GM23338 (cell line): ENCODE results near the gene PANK4. TPM values are rescaled to one million over a fixed set of nuclear protein-coding genes. Genes with fewer than 3 reads are reported as not detected.

Source experiments
- ATAC-seq: fragments of 200-7000 bp; cut with Tn5 transposase; 3 replicates; pipeline ENCODE4 v1.9.1; 2020
- DNase-seq: peaks from one replicate; pipeline ENCODE4 v3.0.0-alpha.2; 2015; ENCODE audit warnings: low spot score
- H2AFZ ChIP-seq: fragments of 200-600 bp; sonication (generic); 2 replicates; pipeline ENCODE4 v1.8.0; 2016; ENCODE audit warnings: antibody characterized with exemption, mild to moderate bottlenecking, moderate library complexity
- H3F3A ChIP-seq: fragments of 200-600 bp; sonication (generic); replicated peaks from 2 replicates; pipeline ENCODE4 v1.8.0; 2017; ENCODE audit warnings: antibody characterized with exemption, mixed run types, low read depth
- H3K27ac ChIP-seq: fragments of 200-600 bp; sonication (generic); 2 replicates; pipeline ENCODE4 v1.6.1; 2016; ENCODE audit warnings: low read depth
- H3K27me3 ChIP-seq: fragments of 200-600 bp; sonication (generic); 2 replicates; pipeline ENCODE4 v1.8.0; 2016; ENCODE audit warnings: mild to moderate bottlenecking, mixed run types, moderate library complexity; ENCODE audit not compliant: insufficient read depth
- H3K36me3 ChIP-seq: fragments of 200-600 bp; sonication (generic); 2 replicates; pipeline ENCODE4 v1.8.0; 2016; ENCODE audit warnings: mild to moderate bottlenecking; ENCODE audit not compliant: insufficient read depth
- H3K4me1 ChIP-seq: fragments of 200-600 bp; sonication (generic); 2 replicates; pipeline ENCODE4 v1.8.0; 2016; ENCODE audit warnings: mild to moderate bottlenecking, moderate library complexity; ENCODE audit not compliant: insufficient read depth
- H3K4me2 ChIP-seq: fragments of 200-600 bp; sonication (generic); 2 replicates; pipeline ENCODE4 v1.7.1; 2017; ENCODE audit warnings: mixed run types
- H3K4me3 ChIP-seq: fragments of 200-600 bp; sonication (generic); 2 replicates; pipeline ENCODE4 v1.6.1; 2016; ENCODE audit warnings: mixed run types
- H3K79me2 ChIP-seq: fragments of 200-600 bp; sonication (generic); replicated peaks from 2 replicates; pipeline ENCODE4 v1.8.0; 2017; ENCODE audit warnings: mild to moderate bottlenecking; ENCODE audit not compliant: insufficient read depth
- H3K9me2 ChIP-seq: fragments of 200-600 bp; sonication (generic); 2 replicates; pipeline ENCODE4 v1.8.0; 2017; ENCODE audit not compliant: insufficient read depth
- H4K20me1 ChIP-seq: fragments of 200-600 bp; sonication (generic); replicated peaks from 2 replicates; pipeline ENCODE4 v1.8.0; 2017; ENCODE audit warnings: mild to moderate bottlenecking; ENCODE audit not compliant: insufficient read depth
- H3K27ac Mint-ChIP-seq: 2 replicates; pipeline ENCODE4 v1.8.0; 2020; ENCODE audit warnings: inconsistent platforms, mild to moderate bottlenecking, moderate library complexity, mixed read lengths
- H3K27me3 Mint-ChIP-seq: 3 replicates; pipeline ENCODE4 v1.8.0; 2022; ENCODE audit warnings: low read depth, mild to moderate bottlenecking, moderate library complexity, mixed read lengths, inconsistent platforms; ENCODE audit not compliant: insufficient read depth, poor library complexity
- H3K36me3 Mint-ChIP-seq: 3 replicates; pipeline ENCODE4 v1.8.0; 2021; ENCODE audit warnings: low read depth, mild to moderate bottlenecking, inconsistent platforms, moderate library complexity, mixed read lengths
- H3K4me1 Mint-ChIP-seq: 3 replicates; pipeline ENCODE4 v1.8.0; 2020; ENCODE audit warnings: mild to moderate bottlenecking, inconsistent platforms, mixed read lengths
- H3K4me3 Mint-ChIP-seq: 3 replicates; pipeline ENCODE4 v1.8.0; 2021; ENCODE audit warnings: moderate library complexity, mild to moderate bottlenecking, inconsistent platforms, mixed read lengths
- H3K9me3 Mint-ChIP-seq: 3 replicates; pipeline ENCODE4 v1.8.0; 2020; ENCODE audit warnings: moderate library complexity, mild to moderate bottlenecking, inconsistent platforms, mixed read lengths
- CREB1 ChIP-seq: fragments of 250-450 bp; sonication (Bioruptor Pico); IDR thresholded peaks from 2 replicates; pipeline ENCODE4 v1.5.0; 2020; ENCODE audit warnings: low read depth, mild to moderate bottlenecking, moderate library complexity
- CTCF ChIP-seq, 2 experiments: fragments of 200-600 bp in 1 of 2; sonication (generic) in 1 of 2; conservative IDR thresholded peaks; 2 replicates each; pipeline versions ENCODE4 v1.5.1 to v1.6.1; 2016 to 2017; ENCODE audit warnings: antibody characterized with exemption in 2 of 2, low read depth in 2 of 2, mild to moderate bottlenecking in 2 of 2, moderate library complexity in 1 of 2
- ETS1 ChIP-seq: IDR thresholded peaks from 2 replicates; pipeline ENCODE4 v1.6.1; 2016; ENCODE audit warnings: antibody characterized with exemption
- EZH2 ChIP-seq: fragments of 200-600 bp; sonication (generic); IDR thresholded peaks from one replicate; pipeline ENCODE4 v1.8.0; 2017; ENCODE audit warnings: antibody characterized with exemption, mild to moderate bottlenecking, low read depth; ENCODE audit not compliant: unreplicated experiment
- EZH2phosphoT487 ChIP-seq: fragments of 200-600 bp; sonication (generic); IDR thresholded peaks from one replicate; pipeline ENCODE4 v1.8.1; 2018; ENCODE audit warnings: antibody characterized with exemption; ENCODE audit not compliant: unreplicated experiment
- JUNB ChIP-seq: IDR thresholded peaks from one replicate; pipeline ENCODE4 v1.6.1; 2016; ENCODE audit warnings: antibody characterized with exemption; ENCODE audit not compliant: unreplicated experiment
- NANOG ChIP-seq: IDR thresholded peaks from 2 replicates; pipeline ENCODE4 v1.6.1; 2016; ENCODE audit warnings: antibody characterized with exemption, borderline replicate concordance
- POLR2AphosphoS5 ChIP-seq: IDR thresholded peaks from 2 replicates; pipeline ENCODE4 v1.6.1; 2016; ENCODE audit warnings: antibody characterized with exemption, low read depth
- STAT1 ChIP-seq: IDR thresholded peaks from one replicate; pipeline ENCODE4 v1.6.1; 2016; ENCODE audit warnings: antibody characterized with exemption; ENCODE audit not compliant: unreplicated experiment
- ZNF114 ChIP-seq: fragments of 250-450 bp; sonication (Bioruptor Pico); IDR thresholded peaks from 2 replicates; pipeline ENCODE4 v1.5.0; 2020; ENCODE audit warnings: mild to moderate bottlenecking, moderate library complexity
- ZNF331 ChIP-seq: fragments of 250-450 bp; sonication (Bioruptor Pico); IDR thresholded peaks from 2 replicates; pipeline ENCODE4 v1.5.0; 2020; ENCODE audit warnings: low read depth, mild to moderate bottlenecking, moderate library complexity
- ZNF462 ChIP-seq: fragments of 250-450 bp; sonication (Bioruptor Pico); IDR thresholded peaks from 2 replicates; pipeline ENCODE4 v1.5.0; 2020; ENCODE audit warnings: mild to moderate bottlenecking, moderate library complexity
- polyA plus RNA-seq: library from polyadenylated mRNA; unstranded; fragments of >200 nt; fragmentation: Nextera tagmentation; extraction: Ambion mirVana; gene quantifications from 2 replicates; pipeline ENCODE4 v1.2.1, GENCODE V29; 2016
- total RNA-seq: library from RNA; depleted of rRNA; stranded (reverse); fragments of >200 nt; shearing (Covaris generic); gene quantifications from 2 replicates; pipeline ENCODE4 v1.2.3, GENCODE V29; 2014
- TF ChIP-seq, protein P1 (sequence below): IDR thresholded peaks from one replicate; pipeline ENCODE4 v1.6.1; 2018; ENCODE audit warnings: antibody characterized with exemption; ENCODE audit not compliant: unreplicated experiment

The PANK4 gene
- total and polyA plus RNA-seq, 2 experiments from 2014 or later = 25.8 to 43.7 TPM

GRCh38 chr1:2518528-2518927 is 7.9 kb downstream of the PANK4 start:
- no peak overlapping the region for H3K4me3 ChIP-seq
- no peaks in the 10 kb centered on the region for H3K4me1 ChIP-seq
- DNase-seq = no peak
- no peak for ATAC-seq
- H3K4me2 ChIP-seq = no peak overlapping the region
- Mint-ChIP-seq H3K4me1 (peaks cover 4% of the 10 kb centered on the region; the same call in 2 of the 3 replicates), H3K27me3 (peaks cover 1% of the 10 kb centered on the region), H3K9me3 (no peaks in the 10 kb centered on the region), H3K4me3 (no peak overlapping the region), H3K36me3 (peaks cover 36% of the 10 kb centered on the region), H3K27ac (no peak overlapping the region)
- no peaks in the 10 kb centered on the region for H3F3A ChIP-seq
- H2AFZ ChIP-seq = no peak overlapping the region
- H4K20me1 ChIP-seq = peaks cover 15% of the 10 kb centered on the region
- peaks cover 21% of the 10 kb centered on the region for H3K79me2 ChIP-seq
- no peaks in the 10 kb centered on the region for H3K27me3 ChIP-seq
- no peaks in the 10 kb centered on the region for H3K9me2 ChIP-seq
- peaks cover 5% of the 10 kb centered on the region; the same call in 1 of the 2 replicates for H3K36me3 ChIP-seq
- TF ChIP-seq, protein P1, sequence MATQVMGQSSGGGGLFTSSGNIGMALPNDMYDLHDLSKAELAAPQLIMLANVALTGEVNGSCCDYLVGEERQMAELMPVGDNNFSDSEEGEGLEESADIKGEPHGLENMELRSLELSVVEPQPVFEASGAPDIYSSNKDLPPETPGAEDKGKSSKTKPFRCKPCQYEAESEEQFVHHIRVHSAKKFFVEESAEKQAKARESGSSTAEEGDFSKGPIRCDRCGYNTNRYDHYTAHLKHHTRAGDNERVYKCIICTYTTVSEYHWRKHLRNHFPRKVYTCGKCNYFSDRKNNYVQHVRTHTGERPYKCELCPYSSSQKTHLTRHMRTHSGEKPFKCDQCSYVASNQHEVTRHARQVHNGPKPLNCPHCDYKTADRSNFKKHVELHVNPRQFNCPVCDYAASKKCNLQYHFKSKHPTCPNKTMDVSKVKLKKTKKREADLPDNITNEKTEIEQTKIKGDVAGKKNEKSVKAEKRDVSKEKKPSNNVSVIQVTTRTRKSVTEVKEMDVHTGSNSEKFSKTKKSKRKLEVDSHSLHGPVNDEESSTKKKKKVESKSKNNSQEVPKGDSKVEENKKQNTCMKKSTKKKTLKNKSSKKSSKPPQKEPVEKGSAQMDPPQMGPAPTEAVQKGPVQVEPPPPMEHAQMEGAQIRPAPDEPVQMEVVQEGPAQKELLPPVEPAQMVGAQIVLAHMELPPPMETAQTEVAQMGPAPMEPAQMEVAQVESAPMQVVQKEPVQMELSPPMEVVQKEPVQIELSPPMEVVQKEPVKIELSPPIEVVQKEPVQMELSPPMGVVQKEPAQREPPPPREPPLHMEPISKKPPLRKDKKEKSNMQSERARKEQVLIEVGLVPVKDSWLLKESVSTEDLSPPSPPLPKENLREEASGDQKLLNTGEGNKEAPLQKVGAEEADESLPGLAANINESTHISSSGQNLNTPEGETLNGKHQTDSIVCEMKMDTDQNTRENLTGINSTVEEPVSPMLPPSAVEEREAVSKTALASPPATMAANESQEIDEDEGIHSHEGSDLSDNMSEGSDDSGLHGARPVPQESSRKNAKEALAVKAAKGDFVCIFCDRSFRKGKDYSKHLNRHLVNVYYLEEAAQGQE = no peak
- TF ChIP-seq STAT1 (no peak), JUNB (no peak), POLR2AphosphoS5 (no peak), ZNF331 (CRISPR knock-in tag) (no peak), EZH2 (no peak), ZNF114 (CRISPR knock-in tag) (no peak), NANOG (no peak), CTCF (conservative IDR thresholded peaks at IDR 0.05; ENCODE audit: low read depth in 2 of 2) (no peak), ETS1 (no peak), CREB1 (no peak), EZH2phosphoT487 (no peak), ZNF462 (CRISPR knock-in tag) (no peak)
- no peak overlapping the region for H3K27ac ChIP-seq
